Epidermal melanocyte (primary cell): ENCODE results near the gene IGFN1.
"Not testable (repeated sequence)": the region's sequence is repeated elsewhere in the genome, so short reads cannot be mapped to it uniquely, and the experiment has no call there.

Experiments used
- DNase-seq: peaks from one replicate; pipeline ENCODE4 v3.0.0; 2011; ENCODE audit warnings: low spot score; ENCODE audit not compliant: insufficient read length

Gene IGFN1

DNA sequence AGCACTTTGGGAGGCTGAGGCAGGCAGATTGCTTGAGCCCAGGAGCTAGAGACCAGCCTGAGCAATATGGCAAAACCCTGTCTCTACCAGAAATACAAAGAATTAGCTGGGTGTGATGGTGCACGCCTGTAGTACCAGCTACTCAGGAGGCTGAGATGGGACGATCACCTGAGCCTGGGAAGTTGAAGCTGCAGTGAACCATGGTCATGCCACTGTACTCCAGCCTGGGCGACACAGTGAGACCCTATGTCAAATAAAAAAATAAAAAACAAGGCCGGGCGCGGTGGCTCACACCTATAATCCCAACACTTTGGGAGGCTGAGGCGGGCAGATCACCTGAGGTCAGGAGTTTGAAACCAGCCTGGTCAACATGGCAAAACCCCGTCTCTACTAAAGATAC lies 27.6 kb upstream of the IGFN1 start:
- DNase-seq = not testable (repeated sequence)

DNA sequence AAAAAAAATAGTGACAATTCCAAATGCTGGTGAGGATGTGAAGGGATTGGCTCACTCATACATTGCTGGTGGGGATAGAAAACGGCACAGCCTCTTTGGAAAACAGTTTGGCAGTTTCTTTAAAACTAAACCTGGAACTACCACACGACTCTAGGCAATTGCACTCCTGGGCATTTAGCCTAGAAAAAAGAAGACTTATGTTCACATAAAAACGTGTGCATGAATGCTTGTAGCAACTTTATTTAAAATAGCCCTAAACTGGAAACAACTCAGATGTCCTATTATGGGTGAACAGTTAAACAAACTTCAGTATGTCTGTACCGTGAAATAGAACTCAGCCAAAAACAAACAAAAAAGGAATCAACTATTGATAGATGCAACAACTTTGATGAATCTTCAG lies 26.9 kb upstream of the IGFN1 start:
- no peak for DNase-seq

DNA sequence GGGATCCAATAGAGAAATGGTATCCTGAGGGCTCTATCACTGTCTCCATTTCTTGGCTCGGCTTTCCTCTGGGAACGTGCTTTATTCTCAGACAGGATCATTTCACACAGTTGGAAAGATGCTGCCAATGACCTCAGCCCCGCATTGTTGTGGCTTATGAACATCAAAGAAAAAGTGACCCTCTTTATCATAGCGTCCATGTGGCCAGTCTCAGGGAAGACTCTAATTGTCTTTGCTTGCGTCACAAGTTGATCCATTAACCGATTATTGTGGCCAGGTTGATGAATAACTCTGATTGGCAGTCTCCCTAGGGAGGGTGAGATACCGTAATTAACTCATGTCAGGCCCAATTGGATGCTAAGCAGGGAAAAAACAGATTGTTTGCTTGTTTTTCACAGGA lies 26.0 kb upstream of the IGFN1 start:
- no peak for DNase-seq

DNA sequence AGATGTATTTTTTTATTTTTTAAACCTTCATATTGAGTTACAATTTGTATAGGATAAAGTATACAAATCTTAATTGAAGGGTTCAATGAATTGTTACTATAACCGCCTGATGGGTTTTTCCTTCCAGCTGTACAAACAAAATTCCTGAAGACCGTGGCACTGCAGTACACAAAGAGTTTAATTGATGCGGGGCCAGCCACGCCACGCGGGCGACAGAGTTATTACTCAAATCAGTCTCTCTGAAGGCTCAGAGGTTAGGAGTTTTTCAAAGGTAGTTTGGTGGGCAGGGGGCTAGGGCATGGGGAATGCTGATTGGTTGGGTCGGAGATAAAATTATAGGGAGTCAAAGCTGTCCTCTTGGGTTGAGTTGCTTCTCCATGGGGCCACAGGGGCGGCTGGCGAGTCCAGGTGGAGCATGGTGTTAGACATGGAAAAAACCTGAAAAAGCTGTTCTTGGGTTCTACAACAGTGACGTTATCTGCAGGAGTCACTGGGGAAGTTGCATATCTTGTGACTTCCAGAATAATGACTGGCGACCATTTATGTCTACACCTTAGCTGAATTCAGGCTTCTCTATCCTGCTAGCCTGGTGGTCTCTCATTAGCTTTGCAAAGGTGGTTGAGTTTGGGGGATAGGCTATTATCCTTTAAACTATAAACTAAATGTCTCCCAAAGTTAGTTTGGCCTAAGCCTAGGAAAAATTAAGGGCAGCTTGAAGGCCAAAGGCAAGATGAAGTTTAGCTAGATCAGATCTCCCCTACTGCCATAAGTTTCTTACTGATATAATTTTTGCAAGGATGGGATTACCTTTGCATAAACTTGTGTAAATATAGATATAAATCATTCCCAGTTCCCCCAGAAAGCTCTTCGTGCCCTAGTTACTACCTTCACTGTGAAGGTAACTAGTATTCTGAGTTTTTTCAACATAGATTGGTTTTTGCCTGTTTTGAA lies 23.3 kb upstream of the IGFN1 start:
- DNase-seq = no peak

DNA sequence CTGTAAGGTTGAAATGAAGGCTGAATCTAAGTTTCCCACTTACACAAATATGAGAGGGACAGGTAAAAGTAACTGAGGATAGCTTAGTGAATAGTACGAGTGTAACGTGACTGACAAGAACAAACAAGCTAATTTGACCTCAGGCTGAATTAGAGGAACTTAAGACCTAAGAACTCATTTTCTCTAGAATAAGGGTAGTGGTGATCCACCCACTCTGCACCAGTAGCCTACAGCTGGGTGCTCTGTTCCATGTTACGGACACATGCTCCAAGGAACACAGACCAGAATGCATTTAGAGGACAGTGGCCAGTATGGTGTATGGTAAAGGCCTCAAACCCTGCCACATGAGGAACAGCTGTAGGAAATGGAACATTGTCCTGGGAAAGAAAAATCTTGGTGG lies 21.4 kb upstream of the IGFN1 start:
- no peak for DNase-seq

DNA sequence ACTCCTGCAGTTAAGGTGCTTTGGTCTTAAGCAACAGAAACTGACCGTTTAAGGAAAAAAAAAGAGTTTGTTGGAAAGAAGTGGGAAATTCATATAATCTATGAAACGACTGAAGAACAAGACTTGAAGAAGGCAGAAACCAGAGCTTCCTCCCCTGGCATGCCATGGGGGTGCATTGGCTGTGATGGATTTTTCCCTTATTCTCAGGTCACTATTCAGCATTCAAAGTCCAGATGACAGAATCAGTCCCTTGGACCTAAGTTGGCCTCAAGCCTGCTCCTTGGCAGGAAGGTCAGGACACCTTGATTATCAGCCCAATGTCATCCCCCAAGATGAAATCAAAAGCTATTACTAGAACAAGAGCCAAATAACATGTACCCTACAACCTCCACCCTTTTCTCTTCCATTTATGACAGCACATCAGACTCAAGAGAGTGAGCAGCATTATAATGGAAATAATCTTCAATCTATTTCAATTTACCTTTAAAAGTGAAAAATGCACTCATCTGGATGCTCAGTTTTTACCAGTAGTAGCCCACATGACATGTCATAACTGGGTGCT lies 20.6 kb upstream of the IGFN1 start:
- DNase-seq = no peak

DNA sequence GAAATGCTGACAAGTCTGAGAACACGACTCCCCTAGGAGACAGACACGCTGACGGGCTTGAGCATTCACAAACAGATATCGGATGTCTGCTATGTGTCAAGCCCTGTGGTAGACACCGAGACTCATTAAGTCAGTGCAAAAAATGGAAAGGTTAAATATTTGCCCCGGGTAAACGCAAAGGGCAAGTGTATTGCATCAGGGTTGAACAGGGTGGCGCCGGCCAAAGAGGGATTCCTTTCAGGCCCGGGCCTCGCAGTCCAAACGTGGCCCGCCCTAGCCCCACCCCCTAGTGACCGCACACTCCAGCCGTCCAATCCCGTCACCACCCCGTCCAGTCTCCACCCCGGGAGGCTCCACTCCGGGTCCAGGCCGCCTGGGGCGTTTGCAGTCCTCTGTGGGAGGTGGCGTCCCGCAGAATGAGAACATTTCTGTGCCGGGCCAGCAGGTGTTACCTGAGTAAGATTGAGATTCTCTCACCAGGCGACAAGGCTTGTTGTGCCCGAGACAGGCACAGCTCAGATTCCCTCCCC lies 20.0 kb upstream of the IGFN1 start:
- DNase-seq = peak; percentile 92

DNA sequence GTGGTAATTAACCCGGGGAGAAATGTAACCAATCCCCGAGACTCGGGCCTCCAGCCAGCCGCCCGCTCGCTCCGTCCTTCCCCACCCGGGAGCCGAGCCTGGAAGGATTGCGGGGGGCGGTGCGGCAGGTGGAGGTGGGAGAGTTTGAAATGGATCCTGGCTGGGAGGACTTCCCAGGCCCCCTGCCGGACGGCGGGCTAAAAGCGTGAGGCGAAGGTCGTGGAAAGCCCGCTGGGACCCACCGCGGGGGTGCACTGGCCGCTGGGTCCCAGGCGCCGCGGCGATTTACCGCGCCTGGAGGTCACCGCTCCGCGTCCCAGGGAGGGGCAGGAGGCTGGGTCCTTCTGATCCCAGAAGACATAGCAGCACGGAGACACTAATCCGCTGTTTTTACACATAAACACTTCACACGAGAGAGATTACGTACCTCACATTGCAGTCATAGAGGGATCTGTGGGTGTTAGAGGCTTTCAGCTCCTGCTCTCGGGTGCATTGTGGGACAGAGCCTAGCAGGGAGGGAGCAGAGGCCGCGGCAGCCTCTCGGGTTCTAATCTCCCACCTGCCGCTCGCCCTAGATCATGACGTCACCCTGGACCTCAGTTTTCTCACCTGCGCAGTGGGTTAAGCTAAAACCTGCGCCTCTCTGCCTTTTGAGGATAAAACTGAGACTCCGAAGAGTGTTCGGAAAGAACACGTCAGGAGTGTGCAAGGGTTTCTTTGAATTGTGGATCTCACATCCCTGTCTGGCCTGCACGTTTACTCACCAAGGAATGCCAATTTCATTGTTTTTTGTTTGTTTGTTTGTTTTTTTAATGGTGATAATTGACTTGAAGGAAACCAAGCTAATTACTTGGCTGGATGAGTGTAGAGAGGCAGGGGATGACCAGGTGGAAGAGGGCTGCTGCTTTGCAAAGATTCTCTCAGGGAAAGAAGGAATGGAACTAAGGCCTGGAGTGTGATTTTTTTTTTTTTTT lies 19.3 kb upstream of the IGFN1 start:
- no peak for DNase-seq

DNA sequence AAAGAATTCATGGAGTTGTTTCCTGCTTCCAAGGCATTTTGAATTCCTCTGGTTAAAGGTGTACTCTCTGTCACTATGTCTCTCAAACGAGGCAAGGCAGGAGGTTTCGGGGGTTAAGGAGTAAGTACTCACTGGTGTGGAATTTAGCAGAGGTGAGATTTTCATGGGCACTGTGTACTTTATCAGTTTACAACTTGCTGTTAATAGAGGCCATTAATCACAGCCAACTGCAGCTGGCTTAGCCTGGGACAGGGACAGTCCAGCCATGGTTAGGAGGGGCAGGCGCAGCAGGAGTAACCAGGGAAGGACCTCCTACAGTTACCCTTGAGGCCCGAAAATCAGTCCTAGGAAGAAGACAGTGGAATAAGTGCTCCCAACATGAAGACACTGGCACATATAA lies 18.3 kb upstream of the IGFN1 start:
- no peak for DNase-seq

DNA sequence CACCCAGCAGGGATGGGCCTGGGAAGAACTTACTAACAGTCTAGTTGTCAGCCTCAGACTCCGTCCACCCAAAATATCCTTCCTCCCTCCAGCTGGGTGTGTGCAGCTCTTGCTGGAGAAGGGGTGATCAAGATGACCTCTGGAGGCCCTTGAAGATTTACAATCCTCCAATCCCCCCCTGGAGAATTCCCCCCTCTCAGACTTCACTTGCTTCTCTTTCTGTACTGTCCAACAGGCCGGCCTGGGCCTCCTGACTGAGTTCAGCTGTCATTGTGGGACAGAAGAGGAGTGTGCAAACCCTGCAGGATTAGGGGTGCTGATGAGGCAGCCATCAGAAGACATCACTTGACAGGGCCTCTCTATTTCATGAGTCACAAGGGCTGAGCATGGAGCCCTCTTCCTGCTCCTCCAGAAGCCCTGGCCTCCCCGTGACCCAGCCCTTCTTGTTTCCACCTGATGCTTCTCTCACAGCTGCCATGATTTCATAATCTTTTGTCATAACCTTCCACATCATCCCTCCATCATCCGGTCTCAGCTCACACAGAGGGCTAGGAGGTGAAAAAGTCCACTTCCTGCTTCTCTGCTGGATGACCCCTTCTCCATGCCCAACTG lies 17.5 kb upstream of the IGFN1 start:
- no peak for DNase-seq

DNA sequence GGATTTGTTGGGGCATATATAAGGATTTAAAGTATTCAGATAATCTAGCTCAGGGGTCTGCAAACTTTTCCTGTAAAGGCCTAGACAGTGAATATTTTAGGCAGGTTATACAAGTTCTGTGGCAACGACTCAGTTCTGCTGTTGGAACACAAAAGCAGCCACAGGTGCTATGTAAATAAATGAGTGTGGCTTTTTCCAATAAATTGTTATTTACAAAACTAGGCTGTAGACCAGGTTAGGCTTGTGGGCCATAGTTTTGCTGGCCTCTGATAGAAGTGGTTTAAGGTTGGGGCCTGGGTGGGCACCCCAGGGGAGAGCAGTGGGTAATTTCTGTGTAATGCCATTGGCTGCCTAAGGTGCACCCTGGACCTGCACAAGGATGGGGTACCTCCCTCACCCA lies 16.9 kb upstream of the IGFN1 start:
- no peak for DNase-seq

DNA sequence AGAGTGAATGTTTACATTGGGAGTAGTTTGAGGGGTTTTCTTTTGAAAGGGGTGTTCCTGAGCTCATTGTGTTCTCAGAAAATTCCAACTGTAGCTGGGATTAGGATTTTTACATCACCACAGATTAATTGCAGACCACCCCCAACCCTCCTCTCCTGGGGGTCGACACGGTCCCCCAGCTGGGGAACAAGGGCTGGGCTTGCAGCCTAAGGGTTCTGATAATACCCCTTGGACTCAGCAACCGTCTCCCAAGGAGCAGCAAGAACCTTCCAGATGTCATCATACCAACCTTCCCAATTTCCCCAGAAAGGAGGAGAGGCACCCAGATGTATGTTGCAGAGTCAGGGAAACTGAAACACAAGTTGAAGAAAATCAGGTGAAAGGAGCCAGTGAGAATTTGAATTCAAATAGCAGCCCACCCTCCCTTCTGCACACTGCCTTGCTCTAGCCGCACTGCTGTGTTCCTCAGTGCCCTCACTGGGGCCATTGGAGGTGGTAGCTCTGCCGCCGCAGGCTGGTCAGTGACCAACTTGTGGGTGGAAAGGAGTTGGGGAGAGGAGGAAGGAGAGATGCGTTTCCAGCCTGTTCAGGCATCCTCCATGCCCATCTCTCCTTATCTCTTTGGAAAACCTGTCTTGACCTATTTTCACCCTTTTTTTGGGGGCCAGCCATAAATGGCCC lies 14.7 kb upstream of the IGFN1 start:
- no peak for DNase-seq

DNA sequence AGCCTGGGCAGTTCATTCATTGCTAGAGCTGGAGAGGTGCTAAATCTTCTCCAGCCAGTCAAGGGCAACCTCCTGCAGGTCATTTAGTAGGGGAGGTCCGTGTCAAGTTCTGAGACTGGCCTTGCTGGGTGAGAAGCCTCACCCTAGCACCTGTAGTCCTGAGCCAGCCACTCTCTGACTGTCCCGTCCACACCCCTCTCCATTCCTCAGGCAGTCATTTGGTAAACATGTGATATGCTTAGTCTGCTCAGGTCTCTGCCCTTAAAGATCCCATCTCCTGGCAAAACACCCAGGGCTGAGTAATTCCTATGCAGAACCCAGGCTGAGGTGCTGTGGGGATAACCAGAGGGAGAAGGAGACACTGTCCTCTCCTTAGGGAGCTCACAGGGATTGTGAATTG lies 13.7 kb upstream of the IGFN1 start:
- no peak for DNase-seq

DNA sequence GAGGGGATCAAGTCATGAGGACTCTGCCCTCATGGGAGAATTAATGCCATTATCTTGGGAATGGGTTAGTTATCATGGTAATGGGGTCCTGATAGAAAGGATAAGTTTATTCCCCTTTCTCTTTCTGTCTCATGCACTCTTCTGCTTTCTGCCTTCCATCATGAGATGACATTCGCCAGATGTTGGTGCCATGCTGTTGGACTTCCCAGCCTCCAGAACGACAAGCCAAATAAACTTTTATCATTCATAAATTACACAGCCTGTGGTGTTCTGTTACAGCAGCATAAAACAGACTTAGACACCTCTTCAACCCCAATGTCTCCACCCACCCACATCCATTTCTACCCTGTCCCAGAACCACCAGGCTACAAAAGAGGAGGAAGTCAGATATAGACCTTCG lies 11.9 kb upstream of the IGFN1 start:
- DNase-seq = no peak

DNA sequence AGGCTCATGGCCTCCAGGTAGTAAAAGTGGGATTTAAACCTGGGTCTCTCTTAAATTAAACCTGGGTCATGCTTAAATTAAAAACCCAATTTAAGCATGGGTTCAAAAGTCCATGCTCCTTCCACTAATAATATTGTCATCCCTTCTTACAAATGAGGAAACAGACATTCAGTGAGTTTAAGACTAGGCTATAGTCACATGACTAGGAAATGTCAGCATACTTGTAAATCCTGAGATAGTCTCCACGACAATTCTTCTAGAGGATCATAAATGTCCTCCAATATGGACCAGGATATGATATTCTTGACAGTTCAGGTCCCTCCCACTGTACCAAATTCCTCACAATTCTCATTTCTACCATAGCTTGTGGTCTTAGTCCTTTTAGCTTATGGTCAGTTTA lies 10.5 kb upstream of the IGFN1 start:
- DNase-seq = no peak

DNA sequence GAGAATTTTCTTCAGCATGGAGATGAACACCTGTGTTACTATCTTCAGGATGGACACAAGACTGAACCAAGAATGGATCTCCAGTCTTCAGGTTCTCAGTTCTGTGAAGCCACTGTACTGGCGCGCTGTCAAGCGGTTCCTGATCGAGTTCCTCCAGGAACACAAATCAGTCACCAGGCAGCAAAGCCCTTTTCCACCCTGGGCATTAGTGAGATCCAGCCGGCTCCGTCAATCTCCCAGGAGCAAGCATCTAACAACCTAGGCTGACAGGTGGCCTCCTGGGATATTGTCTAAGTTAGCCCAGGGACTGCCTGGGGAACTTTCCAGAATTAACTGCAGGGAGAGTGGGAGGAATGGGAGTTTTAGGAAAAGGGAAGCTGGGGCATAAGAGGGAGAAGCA lies 9.7 kb upstream of the IGFN1 start:
- DNase-seq = no peak

DNA sequence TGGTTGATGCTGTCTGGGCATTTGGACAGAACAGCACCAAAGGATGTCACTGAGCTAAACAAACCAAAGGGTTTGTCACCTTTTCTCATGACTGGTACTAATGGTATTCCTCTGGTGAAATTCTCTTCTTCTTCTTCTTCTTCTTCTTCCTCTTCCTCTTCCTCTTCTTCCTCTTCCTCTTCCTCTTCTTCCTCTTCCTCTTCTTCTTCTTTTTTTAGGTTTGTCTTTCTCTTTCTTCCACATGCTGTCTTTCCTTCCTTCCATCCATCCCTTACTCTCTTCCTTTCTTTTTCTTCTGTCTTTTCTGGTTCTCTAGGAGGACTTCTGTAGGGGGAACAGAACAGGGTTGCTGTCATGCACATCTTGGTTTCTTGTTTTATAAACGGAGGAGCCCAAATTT lies 9.3 kb upstream of the IGFN1 start:
- no peak for DNase-seq

DNA sequence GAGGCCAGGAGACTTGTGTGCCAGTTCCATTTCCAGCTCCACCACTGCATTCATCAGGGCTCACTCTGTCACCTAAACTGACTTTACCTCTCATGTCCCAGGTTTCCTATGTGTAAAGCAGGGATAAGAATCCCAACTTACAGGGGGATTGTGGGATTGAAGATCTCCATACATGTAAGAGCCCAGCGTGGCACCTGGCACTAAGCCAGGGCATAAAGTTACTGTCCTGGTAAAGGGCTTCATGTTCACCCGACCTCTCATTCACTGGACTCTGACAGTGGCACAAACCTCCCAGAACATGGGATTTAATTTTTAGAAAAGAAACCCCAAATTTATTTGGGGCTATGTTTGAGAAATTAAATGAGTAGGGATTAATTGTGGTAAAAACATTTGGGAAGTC lies 8.9 kb upstream of the IGFN1 start:
- DNase-seq = no peak

DNA sequence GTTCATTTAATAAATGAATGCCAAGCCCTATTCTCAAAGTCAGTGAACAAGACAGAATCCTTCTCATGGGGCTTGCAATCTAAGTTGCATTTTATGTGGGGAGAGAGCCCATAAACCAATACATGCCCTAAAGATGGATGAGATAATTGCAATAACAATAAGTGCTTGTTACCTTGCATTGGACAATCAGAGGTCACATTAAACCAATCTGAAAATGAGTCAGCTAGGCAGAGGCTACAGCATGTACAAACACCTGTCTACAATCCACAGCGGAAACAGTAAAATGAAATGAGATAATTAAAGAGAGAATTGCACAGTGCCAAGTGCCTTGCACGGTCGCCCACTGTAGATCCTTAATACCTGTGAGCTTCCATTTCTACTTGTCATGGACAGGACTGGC lies 7.4 kb upstream of the IGFN1 start:
- no peak for DNase-seq

DNA sequence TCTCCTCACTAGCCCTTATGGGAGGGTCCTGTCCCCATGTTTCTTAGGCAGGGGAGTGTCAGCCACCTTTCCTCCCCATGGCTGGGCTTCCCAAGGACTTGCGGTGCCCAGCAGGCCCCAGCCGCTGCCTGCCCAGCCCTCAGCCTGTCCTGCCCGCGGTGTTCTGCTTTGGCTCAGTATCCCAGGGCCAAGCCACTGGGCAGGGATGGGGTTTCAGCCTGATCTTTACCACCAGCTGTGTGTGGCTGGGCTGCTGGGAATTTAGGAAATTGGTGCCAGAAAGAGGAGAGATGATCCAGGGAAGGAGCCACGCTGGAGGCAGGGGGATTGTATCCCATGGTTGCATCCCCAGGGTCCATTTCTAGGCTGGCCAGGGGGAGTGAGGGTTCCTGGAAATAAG lies 6.9 kb upstream of the IGFN1 start:
- DNase-seq = no peak
